ENCODE measurements around the gene ELMOD1. TPM values are rescaled to one million over a fixed set of nuclear protein-coding genes. Genes with fewer than 3 reads are reported as not detected.

Gene ELMOD1
- total RNA-seq, 4 donors from 2014 or later: not detected

DNA sequence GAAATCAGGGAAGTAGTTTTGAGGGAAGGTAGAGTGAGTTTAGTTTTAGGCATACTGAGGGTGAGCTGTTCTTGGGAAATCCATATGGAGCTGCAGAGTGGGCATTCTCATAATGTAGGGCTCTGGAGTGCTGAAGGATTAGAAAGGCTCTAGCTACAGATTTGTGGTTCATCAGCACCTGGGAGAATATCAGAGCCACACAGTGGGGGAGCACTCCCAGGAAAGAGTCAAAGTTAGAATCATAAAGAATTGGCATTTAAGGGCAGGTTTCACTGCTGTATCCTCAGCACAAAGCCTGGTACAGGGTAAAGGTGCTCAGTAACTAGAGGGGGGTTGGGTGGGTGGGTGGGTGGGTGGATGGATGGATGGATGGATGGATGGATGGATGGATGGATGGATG is 68.4 kb downstream of the ELMOD1 start:
- Histone ChIP-seq H3K27ac (no peak overlapping the region), H3K27me3 (no peaks in the 10 kb centered on the region), H3K36me3 (no peaks in the 10 kb centered on the region), H3K9me3 (no peaks in the 10 kb centered on the region), H3K4me1 (no peaks in the 10 kb centered on the region), H3K4me3 (replicated peaks in 1 of 3) (no peak overlapping the region)
- intact Hi-C loops (cut with DNase I): no loop called here
- DNase-seq: no peak
- TF ChIP-seq POLR2A (IDR thresholded peaks at IDR 0.05) (no peak), CTCF (IDR thresholded peaks at IDR 0.05) (no peak)

- Histone ChIP-seq H3K27ac (no peak overlapping the region), H3K36me3 (no peaks in the 10 kb centered on the region), H3K27me3 (no peaks in the 10 kb centered on the region), H3K4me1 (no peaks in the 10 kb centered on the region), H3K9me3 (no peaks in the 10 kb centered on the region), H3K4me3 (replicated peaks in 1 of 3) (no peak overlapping the region)
- DNase-seq: no peak
- no peak for TF ChIP-seq POLR2A (IDR thresholded peaks at IDR 0.05)
- TF ChIP-seq CTCF (IDR thresholded peaks at IDR 0.05): no peak
- intact Hi-C loops (cut with DNase I): no loop called here
- 60 to 76% methylated on average over 3 of the region's 3 CpGs for WGBS, 2 donors
Observed at GRCh38 chr11:107660066-107660465, 69.1 kb downstream of the ELMOD1 start.

DNA sequence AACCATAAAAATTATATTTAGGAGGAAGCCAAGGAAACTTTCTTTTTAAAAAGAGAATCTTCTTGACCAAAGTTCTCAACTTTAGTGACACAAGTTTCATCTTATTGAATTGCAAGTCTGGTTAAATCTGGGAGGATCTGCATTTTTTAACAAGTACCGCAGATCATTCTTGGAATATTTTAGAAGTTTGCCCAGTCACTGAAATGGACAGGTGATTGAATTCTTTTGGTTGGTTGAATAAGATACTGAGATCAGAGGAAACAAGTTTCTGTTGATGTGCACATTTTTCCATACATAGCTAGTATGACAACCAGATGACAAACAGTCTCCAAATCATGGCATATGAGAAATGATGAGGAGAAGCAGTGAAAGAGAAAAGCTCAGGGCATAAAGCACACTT is 70.7 kb downstream of the ELMOD1 start:
- no peaks in the 10 kb centered on the region for H3K27me3 ChIP-seq
- WGBS, 2 donors: 94 to 97% methylated on average over 1 of the region's 1 CpG
- no peak for DNase-seq
- no peaks in the 10 kb centered on the region for H3K36me3 ChIP-seq
- H3K4me3 ChIP-seq (replicated peaks in 1 of 3): no peak overlapping the region
- H3K27ac ChIP-seq: no peak overlapping the region
- no peaks in the 10 kb centered on the region for H3K4me1 ChIP-seq
- H3K9me3 ChIP-seq: no peaks in the 10 kb centered on the region
- intact Hi-C loops (cut with DNase I): no loop called here
- TF ChIP-seq POLR2A (IDR thresholded peaks at IDR 0.05) (no peak), CTCF (IDR thresholded peaks at IDR 0.05) (no peak)

DNA sequence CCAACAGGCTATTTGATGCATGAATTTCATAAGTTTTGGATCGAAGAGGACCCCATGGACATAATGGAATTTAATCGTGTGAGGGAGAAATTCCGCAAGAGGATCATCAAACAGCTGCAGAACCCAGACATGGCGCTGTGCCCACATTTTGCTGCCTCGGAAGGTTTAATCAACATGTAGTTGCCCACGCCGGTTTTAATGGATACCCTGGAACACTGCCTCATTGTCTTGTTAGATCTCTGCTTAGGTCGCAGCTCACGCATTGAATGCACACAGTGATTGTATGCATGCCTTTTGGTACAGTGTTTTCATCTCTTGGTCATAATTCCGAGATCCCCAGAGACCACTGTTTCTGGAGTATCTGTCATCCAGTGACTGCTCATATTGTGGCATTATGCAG is 74.1 kb downstream of the ELMOD1 start:
- H3K4me3 ChIP-seq (replicated peaks in 1 of 3): no peak overlapping the region
- no peaks in the 10 kb centered on the region for H3K27me3 ChIP-seq
- H3K4me1 ChIP-seq: no peaks in the 10 kb centered on the region
- TF ChIP-seq POLR2A (IDR thresholded peaks at IDR 0.05): no peak
- no peak for TF ChIP-seq CTCF (IDR thresholded peaks at IDR 0.05)
- intact Hi-C loops (cut with DNase I): no loop called here
- H3K36me3 ChIP-seq: no peaks in the 10 kb centered on the region
- no peaks in the 10 kb centered on the region for H3K9me3 ChIP-seq
- DNase-seq: no peak
- 79 to 88% methylated on average over 10 of the region's 10 CpGs for WGBS, 2 donors
- H3K27ac ChIP-seq: no peak overlapping the region

DNA sequence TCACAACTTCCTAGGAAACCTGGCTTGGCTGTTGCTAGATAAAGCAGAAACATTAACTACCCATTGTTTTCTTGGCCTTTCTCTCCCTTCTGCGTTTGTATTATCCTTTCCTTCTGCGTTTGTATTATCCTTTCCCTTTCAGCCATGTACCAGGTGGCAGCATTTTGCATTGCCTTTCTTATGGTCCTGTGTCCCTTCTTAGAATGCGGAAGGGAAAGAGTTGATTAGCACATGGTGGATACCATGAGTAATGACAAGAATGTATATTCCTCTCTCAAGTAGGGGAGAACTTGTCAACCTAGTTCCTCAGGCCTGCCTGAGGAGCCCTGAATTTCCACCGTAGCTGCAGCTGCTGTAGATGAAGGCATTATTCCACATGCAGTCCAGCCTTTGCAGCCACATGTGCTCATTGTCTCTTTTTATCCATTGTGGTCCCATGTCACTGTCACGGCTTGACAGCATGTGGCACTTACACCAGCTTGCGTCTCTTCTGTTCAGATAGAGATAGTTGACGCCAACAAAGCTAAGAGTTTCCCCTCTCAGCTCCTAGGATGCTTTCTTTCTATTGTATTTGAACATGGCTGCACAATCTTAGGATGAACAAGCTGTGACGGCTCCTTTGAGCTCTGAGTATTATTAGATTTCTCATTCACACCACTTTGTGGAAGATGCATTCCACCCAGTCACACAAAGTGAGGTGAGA is 76.1 kb downstream of the ELMOD1 start:
- no peaks in the 10 kb centered on the region for H3K9me3 ChIP-seq
- 67 to 72% methylated on average over 8 of the region's 8 CpGs for WGBS, 2 donors
- no peak overlapping the region for H3K27ac ChIP-seq
- H3K27me3 ChIP-seq: no peaks in the 10 kb centered on the region
- no peak for DNase-seq
- intact Hi-C loops (cut with DNase I): no loop called here
- H3K4me3 ChIP-seq (replicated peaks in 1 of 3): no peak overlapping the region
- H3K4me1 ChIP-seq: no peaks in the 10 kb centered on the region
- no peaks in the 10 kb centered on the region for H3K36me3 ChIP-seq
- TF ChIP-seq POLR2A (IDR thresholded peaks at IDR 0.05) (no peak), CTCF (IDR thresholded peaks at IDR 0.05) (no peak)

Data from thyroid gland (tissue), 4 donors.